Putamen (tissue), 1 donor: ENCODE data around the gene PRDM15.

Source experiments
- DNase-seq: peaks from one replicate; pipeline ENCODE4 v3.0.0-alpha.2; 2016; ENCODE audit warnings: low spot score

Gene PRDM15

GRCh38 chr21:41879190-41879998 lies at the start of gene PRDM15:
Gene PRDM15, minus strand, starts transcription at chr21:41879344. Its CDS starts 18,981 bp downstream, at chr21:41860363.
- peak; percentile 78 for DNase-seq

- no peak for DNase-seq
These were observed 49.6 kb upstream of the PRDM15 start for GRCh38 chr21:41928621-41929220.

DNA sequence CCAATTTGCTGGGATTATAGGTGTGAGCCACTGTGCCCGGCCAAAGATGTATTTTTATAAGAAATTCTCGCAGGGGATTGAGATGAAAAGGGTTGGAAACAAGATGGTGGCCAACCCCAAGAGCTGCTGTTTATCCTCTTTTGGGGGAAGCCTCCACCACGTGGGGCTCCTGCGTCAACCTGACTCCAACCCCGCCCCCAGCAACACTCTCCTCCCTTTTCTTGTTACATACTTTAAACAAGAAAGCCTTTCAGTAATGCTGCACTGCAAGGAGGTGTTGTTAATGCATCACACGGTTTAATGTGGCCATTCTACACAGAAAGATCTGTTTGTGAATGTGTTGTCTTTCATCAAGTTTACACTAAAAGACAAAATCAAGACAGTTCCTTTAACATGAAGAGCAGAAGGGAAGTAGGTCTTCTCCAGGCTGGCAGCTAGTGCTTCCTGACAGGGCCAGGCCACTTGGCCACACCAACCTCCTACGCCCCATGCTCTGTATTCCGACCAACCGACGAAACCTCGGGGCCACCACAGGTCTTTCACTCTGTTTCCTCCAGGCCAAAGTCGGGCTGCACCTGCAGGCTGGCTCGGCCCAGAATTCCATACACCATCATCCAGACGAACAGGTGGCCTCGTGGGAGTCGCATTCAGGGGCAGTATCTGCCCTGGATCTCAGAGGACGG lies 48.7 kb upstream of the PRDM15 start:
- DNase-seq, result no peak

GRCh38 chr21:41926807-41927171 lies 47.6 kb upstream of the PRDM15 start:
- no peak for DNase-seq

GRCh38 chr21:41926117-41926806 lies 47.1 kb upstream of the PRDM15 start:
- no peak for DNase-seq

GRCh38 chr21:41925767-41926116 lies 46.6 kb upstream of the PRDM15 start:
- no peak for DNase-seq

DNA sequence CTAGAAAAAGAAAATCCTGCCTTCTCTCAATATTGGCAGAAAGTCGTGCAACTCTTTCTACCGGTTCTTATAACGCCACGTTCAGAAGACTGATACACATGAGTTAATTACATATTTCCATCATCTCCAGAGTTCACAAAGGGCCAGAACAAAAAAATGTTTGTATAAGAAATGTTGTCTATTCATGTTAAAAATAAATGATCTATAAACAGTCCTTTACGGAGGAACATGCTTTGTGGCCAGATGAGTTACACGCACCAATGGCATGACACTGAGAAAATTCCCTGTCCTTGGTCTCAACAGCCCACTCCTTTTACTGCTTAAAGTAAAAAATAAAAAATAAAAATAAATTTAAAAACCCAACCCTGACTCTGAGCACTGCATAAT lies 45.2 kb upstream of the PRDM15 start:
- no peak for DNase-seq

GRCh38 chr21:41923631-41924367 lies 44.7 kb upstream of the PRDM15 start:
- no peak for DNase-seq

- no peak for DNase-seq
These were observed 44.0 kb upstream of the PRDM15 start for GRCh38 chr21:41923186-41923585.

GRCh38 chr21:41921021-41921420 lies 41.9 kb upstream of the PRDM15 start:
- DNase-seq, result no peak

GRCh38 chr21:41920476-41920875 lies 41.3 kb upstream of the PRDM15 start:
- DNase-seq, result no peak

DNA sequence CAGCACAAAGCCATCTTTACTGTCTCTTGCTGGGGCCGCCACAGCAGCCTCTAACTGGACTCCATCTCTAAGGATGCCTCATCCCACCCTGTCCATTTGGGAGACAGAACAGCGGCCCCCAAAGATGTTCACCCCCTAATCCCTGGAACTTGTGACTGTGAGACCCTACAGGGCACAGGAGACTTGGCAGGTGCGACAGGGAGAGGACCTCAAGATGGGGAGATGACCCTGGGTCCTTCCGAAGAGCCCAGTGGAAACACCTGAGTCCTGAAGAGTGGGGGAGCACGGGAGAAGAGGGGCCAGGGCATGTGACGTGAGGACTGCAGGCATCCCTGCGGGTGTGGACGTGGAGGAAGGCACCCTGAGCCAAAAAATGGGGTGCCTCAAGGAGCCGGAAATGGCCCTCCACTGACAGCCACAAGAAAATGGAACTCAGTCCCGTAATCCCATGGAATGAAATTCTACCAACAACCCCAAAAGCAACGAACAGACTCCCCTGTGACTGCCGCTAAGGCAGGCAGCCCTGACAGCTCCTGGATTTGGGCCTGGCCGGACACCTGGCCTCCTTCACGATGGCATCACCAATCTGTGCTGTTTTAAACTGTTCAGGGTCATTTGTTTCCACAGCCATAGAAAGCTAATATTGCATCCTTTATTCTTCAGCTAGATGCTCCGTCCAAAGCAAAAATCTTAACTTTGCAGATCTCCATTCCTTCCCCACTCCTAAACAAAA lies 40.7 kb upstream of the PRDM15 start:
- DNase-seq, result no peak

DNA sequence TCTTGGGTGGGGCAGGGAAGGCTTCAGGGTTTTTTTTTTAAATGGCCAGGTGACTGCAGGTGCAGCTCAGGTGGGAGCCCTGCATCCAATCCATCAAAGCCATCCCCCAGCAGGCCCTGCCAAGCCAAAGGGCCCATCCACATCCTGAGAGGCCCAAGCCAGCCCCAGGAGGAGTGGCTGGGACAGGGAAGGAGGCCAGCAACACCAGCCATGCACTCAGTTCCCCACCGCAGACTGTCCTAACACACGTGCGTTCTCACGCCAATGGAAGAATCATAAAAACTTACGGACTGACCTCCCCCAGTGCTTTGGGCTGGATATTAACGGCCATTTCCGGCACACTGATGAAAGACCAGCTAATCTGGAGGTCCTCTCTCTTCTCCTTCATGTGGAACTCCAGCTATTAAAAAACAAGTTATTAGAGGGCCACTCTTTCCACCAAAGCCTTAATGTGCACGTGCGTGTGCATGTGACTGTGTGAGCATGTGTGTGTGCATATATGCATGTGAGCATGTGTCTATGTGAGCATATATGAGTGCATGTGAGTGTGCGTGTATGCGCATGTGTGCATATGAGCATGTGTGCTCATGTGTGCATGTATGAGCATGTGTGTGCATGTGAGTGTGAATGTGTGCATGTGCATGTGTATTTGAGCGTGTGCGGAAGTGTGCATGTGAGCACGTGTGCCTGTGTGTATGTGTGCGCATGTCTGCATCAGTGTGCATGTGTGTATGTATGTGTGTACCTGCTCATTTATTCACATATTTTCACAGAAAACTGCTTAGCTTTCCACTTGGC lies 39.6 kb upstream of the PRDM15 start:
- no peak for DNase-seq

DNA sequence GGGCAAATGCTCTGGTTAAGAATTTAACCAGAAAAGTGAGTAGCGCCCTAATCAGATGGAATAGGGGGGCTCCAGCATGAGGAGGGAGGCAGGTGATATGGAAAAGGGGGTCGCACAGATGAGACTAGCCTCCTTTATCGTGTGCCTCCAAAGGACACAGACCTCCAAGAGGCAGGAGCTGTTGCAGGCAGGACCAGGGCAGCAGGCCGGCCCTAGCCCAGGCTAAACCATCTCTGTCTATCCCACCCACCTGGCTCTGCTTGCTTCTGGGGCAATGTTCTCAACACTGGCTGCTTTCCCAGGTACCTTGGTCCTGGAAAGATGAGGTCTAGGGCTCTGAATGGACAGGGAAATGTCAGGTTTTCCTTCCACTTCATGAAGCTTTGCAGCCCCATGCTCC lies 38.4 kb upstream of the PRDM15 start:
- DNase-seq, result no peak

DNA sequence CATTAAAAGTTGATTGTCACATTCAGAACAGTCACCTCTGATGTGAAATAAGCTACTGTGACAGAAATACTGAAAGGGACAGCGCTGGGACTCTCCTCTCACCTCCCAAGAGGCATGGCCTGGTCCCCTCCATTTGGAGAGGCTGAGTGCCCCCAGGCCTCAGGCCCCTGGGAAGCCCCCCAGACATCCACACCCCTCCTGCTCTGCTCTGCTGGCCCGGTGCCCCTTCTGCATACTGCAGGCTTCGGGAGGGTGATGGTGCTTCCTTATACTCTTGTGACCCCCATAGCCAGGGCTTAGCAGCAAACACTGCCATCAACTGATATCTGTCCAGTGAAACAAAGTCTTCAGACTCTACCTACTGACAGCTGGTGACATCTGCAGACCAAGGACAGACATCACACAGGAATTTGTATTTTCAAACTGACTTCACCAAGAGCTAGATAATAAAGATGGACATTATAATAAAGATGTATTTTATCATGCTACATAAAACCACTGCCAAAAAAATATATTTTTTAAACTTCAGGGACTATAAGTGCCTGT lies 37.8 kb upstream of the PRDM15 start:
- no peak for DNase-seq

DNA sequence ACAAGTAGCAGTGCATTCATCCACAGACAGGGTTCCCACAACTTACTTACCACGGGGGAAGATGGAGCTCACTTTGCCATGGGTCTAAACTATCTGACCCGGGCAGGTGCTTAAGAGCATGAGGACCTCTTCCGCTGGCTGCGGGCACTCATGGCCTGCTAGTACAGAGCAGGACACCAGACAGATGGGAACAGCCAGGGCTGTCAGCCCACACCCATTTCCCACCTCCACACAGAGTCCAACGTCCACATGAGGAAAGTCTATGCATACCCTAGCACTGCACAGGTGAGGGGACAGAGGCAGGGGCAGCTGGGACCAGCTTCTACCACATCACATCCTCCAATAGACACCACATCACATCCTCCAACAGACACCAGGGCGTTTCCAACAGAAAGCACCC lies 35.8 kb upstream of the PRDM15 start:
- no peak for DNase-seq

DNA sequence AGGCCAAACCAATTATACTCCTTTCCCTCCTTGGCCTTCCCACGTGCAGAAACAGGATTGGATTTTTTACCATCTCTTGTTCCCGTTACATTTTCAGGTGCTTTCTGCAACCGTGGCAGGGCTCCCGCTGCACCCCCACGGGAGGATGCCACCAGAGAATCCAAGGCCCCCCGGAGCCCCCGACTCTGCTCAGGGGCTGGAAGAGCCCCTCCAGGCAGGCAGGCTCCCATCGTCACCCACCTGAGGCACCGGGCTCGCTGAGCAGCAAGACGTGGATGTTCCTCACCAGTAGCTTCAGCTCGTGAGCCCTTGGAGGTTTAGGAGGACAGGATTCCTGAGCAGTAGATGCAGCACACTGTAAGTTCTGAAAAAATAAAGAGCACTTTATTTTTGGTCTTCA lies 35.2 kb upstream of the PRDM15 start:
- no peak for DNase-seq

- DNase-seq, result no peak
These were observed 34.1 kb upstream of the PRDM15 start for GRCh38 chr21:41913230-41913629.

- no peak for DNase-seq
These were observed 29.7 kb upstream of the PRDM15 start for GRCh38 chr21:41908829-41909228.
